Gastrocnemius medialis (tissue), 4 donors: ENCODE measurements around the gene SPECC1. TPM values are rescaled to one million over a fixed set of nuclear protein-coding genes. Genes with fewer than 3 reads are reported as not detected.

Experiments
- ATAC-seq, 2 donors: fragments of 150-250 bp; one replicate each; pipeline ENCODE4 v1.9.1; 2016
- DNase-seq, 2 donors: peaks; one replicate each; pipeline ENCODE4 v3.0.0-alpha.2; 2019
- H3K27ac ChIP-seq, 4 donors: fragments of 200-600 bp; sonication (generic); 1 replicate in 1 of 4; 2 replicates in 3 of 4; pipeline ENCODE4 v1.5.1; 2016 to 2018; ENCODE audit warnings: mild to moderate bottlenecking in 2 of 4, moderate library complexity in 1 of 4
- H3K27me3 ChIP-seq, 3 donors: fragments of 200-600 bp; sonication (generic) in 2 of 3; 1 replicate in 1 of 3; 2 replicates in 2 of 3; pipeline versions ENCODE4 v1.5.1 to v1.6.0; 2016 to 2019; ENCODE audit warnings: mild to moderate bottlenecking in 1 of 3, moderate library complexity in 1 of 3
- H3K36me3 ChIP-seq, 2 donors: fragments of 200-600 bp; sonication (generic) in 1 of 2; one replicate each; pipeline ENCODE4 v1.5.1; 2017 to 2018
- H3K4me1 ChIP-seq, 2 donors: fragments of 200-600 bp; sonication (generic) in 1 of 2; one replicate each; pipeline ENCODE4 v1.5.1; 2016 to 2017; ENCODE audit warnings: mild to moderate bottlenecking in 2 of 2
- H3K4me3 ChIP-seq, 4 donors: fragments of 200-600 bp; sonication (generic) in 3 of 4; 1 replicate in 1 of 4; 2 replicates in 3 of 4; pipeline ENCODE4 v1.5.1; 2016 to 2019; ENCODE audit warnings: mild to moderate bottlenecking in 2 of 4
- H3K9me3 ChIP-seq, 3 donors: fragments of 200-600 bp; sonication (generic) in 2 of 3; 1 replicate in 1 of 3; 2 replicates in 2 of 3; pipeline ENCODE4 v1.5.1; 2016 to 2019
- POLR2A ChIP-seq, 2 donors: fragments of 450-650 bp; IDR thresholded peaks; one replicate each; pipeline ENCODE4 v1.6.1; 2017; ENCODE audit warnings: antibody characterized with exemption in 2 of 2, mild to moderate bottlenecking in 2 of 2, moderate library complexity in 2 of 2
- in situ Hi-C, 4 donors: fragments of 200-750 bp; cut with MboI; loops; one replicate each; pipeline versions ENCODE4 v1.15.0 to v1.8.0; 2017; ENCODE audit warnings: low sequenced_read_pairs in 4 of 4
- intact Hi-C: fragments of 100-400 bp; cut with DNase I; formaldehyde crosslinking; loops from one replicate; pipeline ENCODE4 v1.15.1; 2023; ENCODE audit warnings: low total_unique reads
- total RNA-seq, 4 donors: library from RNA; depleted of rRNA; stranded (reverse); fragments of >200 nt; gene quantifications; one replicate each; pipeline versions ENCODE4 v1.1.0 to v1.2.3, GENCODE V29; 2016
- TF ChIP-seq, protein P1 (sequence below), 5 experiments: fragments of 450-650 bp in 3 of 5; fragments of 200-600 bp in 2 of 5; sonication (generic) in 2 of 5; IDR thresholded peaks in 4 of 5; conservative IDR thresholded peaks in 1 of 5; 1 replicate in 4 of 5; 2 replicates in 1 of 5; pipeline ENCODE4 v1.5.1; 2016 to 2019; ENCODE audit warnings: antibody characterized with exemption in 5 of 5, mild to moderate bottlenecking in 3 of 5, moderate library complexity in 3 of 5

Gene SPECC1
- total RNA-seq, 4 donors from 2014 or later: 6.1 to 17.9 (median 9.5) TPM

DNA sequence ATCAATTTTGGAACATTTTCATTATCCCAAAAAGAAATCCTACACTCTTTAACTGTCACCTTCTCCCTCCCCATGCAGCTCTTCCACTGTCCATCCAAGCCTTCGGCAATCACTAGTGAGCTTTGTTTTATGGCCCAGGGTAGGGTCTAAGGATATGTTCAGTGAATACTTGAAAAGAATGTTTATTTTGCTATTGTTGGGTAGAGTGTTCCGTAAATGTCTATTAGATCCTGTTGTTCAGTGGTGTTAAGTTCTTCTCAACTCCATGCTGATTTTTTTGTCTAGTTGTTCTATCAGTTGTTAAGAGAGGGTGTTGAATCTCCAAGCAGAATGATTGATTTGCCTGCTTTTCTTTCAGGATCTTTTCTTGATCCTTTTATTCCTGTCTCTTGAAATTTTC lies 29.9 kb downstream of the SPECC1 start:
- DNase-seq: no peak
- Histone ChIP-seq H3K27ac (no peak overlapping the region), H3K36me3 (no peaks in the 10 kb centered on the region), H3K9me3 (no peaks in the 10 kb centered on the region), H3K27me3 (no peaks in the 10 kb centered on the region), H3K4me3 (no peak overlapping the region), H3K4me1 (no peaks in the 10 kb centered on the region)
- TF ChIP-seq, protein P1, sequence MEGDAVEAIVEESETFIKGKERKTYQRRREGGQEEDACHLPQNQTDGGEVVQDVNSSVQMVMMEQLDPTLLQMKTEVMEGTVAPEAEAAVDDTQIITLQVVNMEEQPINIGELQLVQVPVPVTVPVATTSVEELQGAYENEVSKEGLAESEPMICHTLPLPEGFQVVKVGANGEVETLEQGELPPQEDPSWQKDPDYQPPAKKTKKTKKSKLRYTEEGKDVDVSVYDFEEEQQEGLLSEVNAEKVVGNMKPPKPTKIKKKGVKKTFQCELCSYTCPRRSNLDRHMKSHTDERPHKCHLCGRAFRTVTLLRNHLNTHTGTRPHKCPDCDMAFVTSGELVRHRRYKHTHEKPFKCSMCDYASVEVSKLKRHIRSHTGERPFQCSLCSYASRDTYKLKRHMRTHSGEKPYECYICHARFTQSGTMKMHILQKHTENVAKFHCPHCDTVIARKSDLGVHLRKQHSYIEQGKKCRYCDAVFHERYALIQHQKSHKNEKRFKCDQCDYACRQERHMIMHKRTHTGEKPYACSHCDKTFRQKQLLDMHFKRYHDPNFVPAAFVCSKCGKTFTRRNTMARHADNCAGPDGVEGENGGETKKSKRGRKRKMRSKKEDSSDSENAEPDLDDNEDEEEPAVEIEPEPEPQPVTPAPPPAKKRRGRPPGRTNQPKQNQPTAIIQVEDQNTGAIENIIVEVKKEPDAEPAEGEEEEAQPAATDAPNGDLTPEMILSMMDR (IDR thresholded peaks at IDR 0.05 in 4 of 5, conservative IDR thresholded peaks at IDR 0.05 in 1 of 5): no peak
- no peak for TF ChIP-seq POLR2A (IDR thresholded peaks at IDR 0.05)
- ATAC-seq: no peak
- intact Hi-C loops (no loop called here), in situ Hi-C loops (no loop called here)

DNA sequence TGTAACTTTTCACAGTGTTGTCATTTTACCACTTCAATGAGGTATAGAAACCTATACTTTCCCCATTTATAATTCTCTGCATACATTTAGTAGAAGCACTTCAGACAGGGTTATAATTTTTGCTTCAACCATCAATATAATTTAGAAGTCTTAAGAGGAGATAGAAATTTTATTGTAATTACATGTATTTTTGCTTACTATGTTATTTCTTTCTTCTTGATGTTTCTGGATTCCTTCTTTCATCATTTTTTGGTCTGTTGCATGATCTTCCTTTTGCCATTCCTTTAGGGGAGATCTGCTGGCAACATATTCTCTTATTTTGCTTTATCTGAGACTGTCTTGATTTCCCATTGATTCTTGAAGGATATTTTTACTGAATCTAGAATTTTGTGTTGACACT lies 31.1 kb downstream of the SPECC1 start:
- Histone ChIP-seq H3K27ac (no peak overlapping the region), H3K4me1 (no peaks in the 10 kb centered on the region), H3K36me3 (no peaks in the 10 kb centered on the region), H3K9me3 (no peaks in the 10 kb centered on the region), H3K4me3 (no peak overlapping the region), H3K27me3 (no peaks in the 10 kb centered on the region)
- intact Hi-C loops: no loop called here
- no peak for DNase-seq
- ATAC-seq: no peak
- TF ChIP-seq POLR2A (IDR thresholded peaks at IDR 0.05): no peak
- TF ChIP-seq, protein P1 (IDR thresholded peaks at IDR 0.05 in 4 of 5, conservative IDR thresholded peaks at IDR 0.05 in 1 of 5): no peak
- in situ Hi-C loops: no loop called here

DNA sequence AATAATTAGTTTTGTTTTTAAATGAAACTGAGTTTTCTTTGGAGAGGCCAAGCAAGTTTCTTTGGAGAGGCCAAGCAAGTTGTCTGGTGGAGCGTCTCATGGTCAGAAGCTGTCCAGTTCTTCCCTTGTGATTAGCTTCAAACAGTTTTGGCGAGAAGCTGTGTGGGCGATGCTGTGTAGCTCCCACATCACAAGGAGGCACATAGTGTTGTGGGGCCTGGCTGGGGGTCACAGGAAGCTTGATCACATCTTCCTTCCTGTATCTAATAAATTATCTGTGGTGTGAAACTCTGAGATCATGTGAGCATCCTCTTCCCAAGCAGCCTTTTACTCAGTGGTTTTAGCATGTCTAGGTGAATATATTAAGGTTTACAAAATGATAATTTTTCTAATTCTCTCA lies 33.9 kb downstream of the SPECC1 start:
- TF ChIP-seq POLR2A (IDR thresholded peaks at IDR 0.05): no peak
- TF ChIP-seq, protein P1 (IDR thresholded peaks at IDR 0.05 in 4 of 5, conservative IDR thresholded peaks at IDR 0.05 in 1 of 5): no peak
- in situ Hi-C loops: no loop called here
- Histone ChIP-seq H3K4me3 (no peak overlapping the region), H3K27me3 (no peaks in the 10 kb centered on the region), H3K4me1 (no peaks in the 10 kb centered on the region), H3K9me3 (no peaks in the 10 kb centered on the region), H3K27ac (no peak overlapping the region), H3K36me3 (no peaks in the 10 kb centered on the region)
- DNase-seq (no peak), ATAC-seq (no peak)
- intact Hi-C loops: no loop called here

DNA sequence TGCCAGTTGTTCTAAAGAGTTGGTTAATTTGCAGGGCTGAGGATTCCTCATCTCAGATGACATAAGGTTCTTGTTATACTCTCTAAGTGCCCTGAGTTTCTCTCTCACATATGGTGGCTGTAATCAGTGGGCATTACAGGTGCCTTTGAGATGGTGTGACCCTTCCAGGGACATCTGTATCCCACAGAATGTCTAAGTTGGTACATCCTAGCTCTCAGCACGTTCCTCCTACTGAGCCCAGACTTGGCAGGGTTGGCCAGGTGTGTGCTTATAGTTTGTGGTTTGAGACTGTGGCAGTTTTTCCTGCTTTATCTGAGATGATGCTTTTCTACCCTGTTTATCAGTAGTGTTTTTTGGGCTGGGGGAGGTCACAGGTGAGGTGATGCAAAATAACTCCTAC lies 36.3 kb downstream of the SPECC1 start:
- DNase-seq (no peak), ATAC-seq (no peak)
- intact Hi-C loops (no loop called here), in situ Hi-C loops (no loop called here)
- Histone ChIP-seq H3K27ac (no peak overlapping the region), H3K36me3 (no peaks in the 10 kb centered on the region), H3K9me3 (no peaks in the 10 kb centered on the region), H3K4me1 (no peaks in the 10 kb centered on the region), H3K4me3 (no peak overlapping the region), H3K27me3 (no peaks in the 10 kb centered on the region)
- no peak for TF ChIP-seq POLR2A (IDR thresholded peaks at IDR 0.05)
- TF ChIP-seq, protein P1 (IDR thresholded peaks at IDR 0.05 in 4 of 5, conservative IDR thresholded peaks at IDR 0.05 in 1 of 5): no peak

DNA sequence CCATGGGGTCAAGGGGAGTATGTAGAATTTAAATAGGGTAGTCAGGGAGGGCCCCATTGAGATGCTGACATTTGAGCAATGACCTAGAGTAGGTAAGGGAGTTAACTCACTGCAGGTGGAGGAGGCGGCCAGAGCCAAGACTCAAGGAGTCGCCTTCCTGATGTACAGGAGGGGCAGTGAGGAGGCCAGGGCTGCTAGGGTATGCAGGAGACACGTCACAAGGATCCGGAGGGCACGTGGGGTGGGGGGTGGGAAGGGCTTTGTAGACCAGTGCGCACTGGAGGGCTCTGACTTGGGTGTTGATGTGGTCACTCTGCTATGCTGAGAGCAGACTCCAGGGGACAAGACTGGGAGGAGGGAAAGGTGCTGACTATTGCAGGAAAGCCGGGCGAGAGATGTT lies 37.5 kb downstream of the SPECC1 start:
- Histone ChIP-seq H3K27me3 (no peaks in the 10 kb centered on the region), H3K36me3 (no peaks in the 10 kb centered on the region), H3K27ac (no peak overlapping the region), H3K4me1 (no peaks in the 10 kb centered on the region), H3K9me3 (no peaks in the 10 kb centered on the region), H3K4me3 (no peak overlapping the region)
- no peak for DNase-seq
- TF ChIP-seq, protein P1 (IDR thresholded peaks at IDR 0.05 in 4 of 5, conservative IDR thresholded peaks at IDR 0.05 in 1 of 5): no peak
- no peak for TF ChIP-seq POLR2A (IDR thresholded peaks at IDR 0.05)
- no peak for ATAC-seq
- intact Hi-C loops: no loop called here
- in situ Hi-C loops: no loop called here
